VCaP (cell line): ENCODE results near the gene ZSWIM6.
"Not testable (repeated sequence)": the region's sequence is repeated elsewhere in the genome, so short reads cannot be mapped to it uniquely, and the experiment has no call there.

ENCODE experiments used
- H3K27ac ChIP-seq: fragments of 450-650 bp; 2 replicates; pipeline ENCODE4 v1.5.1; 2017
- CTCF ChIP-seq: fragments of 450-650 bp; conservative IDR thresholded peaks from 2 replicates; pipeline ENCODE4 v1.5.1; 2017; ENCODE audit warnings: mild to moderate bottlenecking, moderate library complexity

The ZSWIM6 gene

DNA sequence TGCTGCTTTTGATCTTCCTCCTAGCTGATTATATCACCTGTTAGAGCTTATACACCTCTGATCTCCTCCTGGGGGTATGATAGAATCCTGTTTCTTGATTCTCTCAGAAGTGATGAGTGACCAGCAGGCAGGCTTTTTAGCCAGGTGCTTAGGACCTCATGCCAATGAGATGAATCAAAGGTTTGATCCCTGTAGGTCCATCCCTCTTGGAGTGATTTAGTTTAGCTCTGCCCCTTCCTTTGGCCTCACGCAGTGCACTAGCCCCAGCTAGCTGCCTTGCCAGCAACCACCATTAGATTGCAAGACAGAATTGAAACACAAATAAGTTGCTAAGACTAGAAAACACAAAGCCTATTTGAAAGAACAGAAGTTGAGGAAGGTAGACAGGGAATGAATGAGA lies 84.4 kb downstream of the ZSWIM6 start:
- no peak overlapping the region for H3K27ac ChIP-seq

DNA sequence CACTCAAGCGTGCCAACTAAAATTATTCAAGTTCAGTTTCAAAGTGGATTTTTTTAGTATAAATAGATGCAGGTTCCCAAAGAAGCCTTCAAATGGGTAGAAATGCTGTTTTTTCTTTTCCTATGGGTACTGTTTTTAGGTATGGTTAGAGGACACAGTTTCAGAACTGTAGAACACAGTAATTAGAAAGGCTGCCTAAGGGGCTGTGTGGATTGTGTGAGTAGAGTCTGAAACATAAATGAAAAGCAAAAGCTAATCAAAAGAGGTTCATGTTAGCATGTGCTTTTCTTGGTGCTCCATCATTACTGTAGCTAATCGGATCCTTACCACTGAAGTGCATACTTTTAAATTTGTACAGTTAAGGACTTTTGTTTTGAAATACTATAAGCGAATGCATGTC lies 85.3 kb downstream of the ZSWIM6 start:
- TF ChIP-seq CTCF, result no peak
- no peak overlapping the region for H3K27ac ChIP-seq

More for the DNA sequence above, 84.4 kb downstream of the ZSWIM6 start:
- no peak for TF ChIP-seq CTCF

DNA sequence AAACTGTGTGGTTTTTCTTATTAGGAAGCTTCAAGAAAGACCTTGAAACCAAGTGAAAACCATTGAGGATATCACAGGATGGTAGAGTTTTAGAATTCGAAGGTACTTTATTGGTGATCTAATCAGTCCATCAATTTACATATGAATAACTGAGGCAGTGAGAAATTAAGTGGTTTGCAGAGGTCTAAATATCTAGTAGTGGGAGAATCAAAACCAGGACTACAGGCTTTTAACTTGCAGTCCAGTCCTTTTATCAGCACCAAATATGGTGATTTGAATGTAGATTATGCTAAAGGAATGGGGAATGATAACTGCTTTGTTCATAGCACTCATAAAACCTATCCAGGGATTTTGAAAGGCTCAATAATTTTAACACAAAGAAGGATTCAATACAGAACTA lies 85.8 kb downstream of the ZSWIM6 start:
- no peak for TF ChIP-seq CTCF
- H3K27ac ChIP-seq, result no peak overlapping the region

DNA sequence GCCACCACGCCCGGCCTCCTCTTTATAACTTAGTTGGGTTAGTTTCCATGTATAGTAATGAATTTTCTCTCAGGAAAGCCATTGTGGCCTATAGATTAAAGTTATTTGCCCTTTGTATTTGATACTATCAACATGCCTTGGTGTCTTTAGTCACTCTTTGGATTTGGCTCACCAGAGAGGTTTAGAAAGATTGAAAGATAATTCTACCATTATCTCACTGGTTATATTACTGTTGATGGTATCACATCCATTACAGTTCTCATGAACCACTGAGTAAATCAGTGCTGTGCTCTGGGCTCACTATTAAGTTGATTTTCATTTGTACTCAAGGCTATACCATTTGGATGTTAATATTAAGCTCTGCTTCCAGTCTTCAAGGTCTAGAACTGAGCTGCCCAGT lies 87.0 kb downstream of the ZSWIM6 start:
- no peak for TF ChIP-seq CTCF
- H3K27ac ChIP-seq, result no peak overlapping the region

DNA sequence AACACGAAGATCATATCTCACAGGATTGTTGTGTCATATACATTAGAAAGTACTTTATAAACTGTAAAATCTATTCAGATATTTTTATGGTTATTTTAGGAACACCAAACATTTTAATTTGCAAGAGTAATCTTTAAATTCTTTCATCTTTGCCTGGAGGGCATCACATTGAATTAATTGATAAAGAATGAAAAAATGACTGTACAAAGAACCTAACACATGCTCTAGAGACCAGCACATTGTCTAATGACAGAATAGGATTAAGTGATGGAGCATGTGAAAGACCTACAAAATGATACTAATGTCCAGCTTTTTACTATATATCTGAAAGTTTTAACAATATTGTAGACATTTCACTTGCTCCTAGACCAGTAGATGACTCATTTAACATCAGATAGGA lies 88.0 kb downstream of the ZSWIM6 start:
- no peak for TF ChIP-seq CTCF
- H3K27ac ChIP-seq, result no peak overlapping the region

DNA sequence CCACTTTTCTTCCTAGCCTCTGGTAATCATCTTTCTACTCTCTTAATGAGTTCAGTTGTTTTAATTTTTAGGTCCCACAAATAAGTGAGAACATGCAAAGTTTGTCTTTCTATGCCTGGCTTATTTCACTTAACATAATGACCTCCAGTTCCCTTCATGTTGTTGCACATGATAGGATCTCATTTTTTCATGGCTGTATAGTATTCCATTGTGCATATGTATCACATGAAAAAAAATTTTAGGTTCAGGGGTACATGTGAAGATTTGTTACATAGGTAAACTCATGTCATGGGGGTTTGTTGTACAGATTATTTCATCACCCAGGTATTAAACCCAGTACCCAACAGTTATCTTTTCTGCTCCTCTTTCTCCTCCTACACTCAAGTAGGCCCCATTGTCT lies 89.2 kb downstream of the ZSWIM6 start:
- H3K27ac ChIP-seq, result not testable (repeated sequence)

GRCh38 chr5:61423487-61424145 lies 91.6 kb downstream of the ZSWIM6 start:
- TF ChIP-seq CTCF, result no peak
- H3K27ac ChIP-seq, result peak overlapping the region; percentile 23; the same call in 1 of the 2 replicates

DNA sequence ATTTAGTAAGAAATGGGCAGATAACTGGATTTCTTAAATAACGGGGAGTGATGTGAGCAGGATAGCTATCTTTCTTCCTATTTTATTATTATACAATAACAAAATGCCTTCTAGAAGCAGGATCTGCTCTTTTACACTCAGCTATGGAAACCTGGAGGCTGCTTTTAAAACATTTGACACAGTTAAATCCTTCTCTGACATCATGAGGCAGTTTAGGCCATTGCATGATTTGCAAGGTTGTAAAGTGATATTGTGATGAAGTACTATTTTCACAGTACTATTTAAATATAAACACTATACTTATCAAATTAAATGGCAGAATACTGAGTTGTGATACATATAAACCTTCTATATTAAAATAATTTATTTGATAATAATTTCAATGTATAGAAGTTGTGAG lies 93.9 kb downstream of the ZSWIM6 start:
- no peak for TF ChIP-seq CTCF
- H3K27ac ChIP-seq, result no peak overlapping the region
